Activated naive CD8-positive, alpha-beta T cell treated with anti-CD3 and anti-CD28 coated beads, Interleukin-2, amount 10 ng/mL, durations not matched to agents 7 days and 5 days (primary cell): ENCODE results near the gene SEMA4B. TPM values are rescaled to one million over a fixed set of nuclear protein-coding genes. Genes with fewer than 3 reads are reported as not detected.
A peak's percentile ranks its signal among the peaks of the same experiment; 100 is the strongest.

Source experiments
- ATAC-seq: fragments of 150-1000 bp; cut with Tn5 transposase; one replicate; pipeline ENCODE4 v1.10.0; 2021; ENCODE audit warnings: low read depth, moderate library complexity
- POLR2A ChIA-PET: fragments of 350-600 bp; sonication (Branson Sonifier 250); formaldehyde crosslinking; loops from one replicate; lab custom pipeline; 2021; ENCODE audit warnings: antibody characterized with exemption; lab: Charles Lee
- DNase-seq: peaks from one replicate; pipeline ENCODE4 v3.0.0; 2021
- H3K27ac Mint-ChIP-seq: one replicate; pipeline ENCODE4 v1.8.0; 2022; ENCODE audit warnings: mild to moderate bottlenecking, mixed read lengths
- H3K27me3 Mint-ChIP-seq: one replicate; pipeline ENCODE4 v1.8.0; 2022; ENCODE audit warnings: mild to moderate bottlenecking, moderate library complexity, mixed read lengths
- H3K36me3 Mint-ChIP-seq: one replicate; pipeline ENCODE4 v1.8.0; 2021; ENCODE audit warnings: mild to moderate bottlenecking, mixed read lengths
- H3K4me1 Mint-ChIP-seq: one replicate; pipeline ENCODE4 v1.8.0; 2021; ENCODE audit warnings: mixed read lengths
- H3K4me3 Mint-ChIP-seq: one replicate; pipeline ENCODE4 v1.8.0; 2022; ENCODE audit warnings: mild to moderate bottlenecking, moderate library complexity, mixed read lengths
- H3K9me3 Mint-ChIP-seq: one replicate; pipeline ENCODE4 v1.8.0; 2021; ENCODE audit warnings: mixed read lengths
- total RNA-seq, 2 experiments: library from RNA; stranded (reverse); gene quantifications; one replicate each; pipeline ENCODE4 v1.2.3, GENCODE V29; 2021

Gene SEMA4B
- total RNA-seq, 2 experiments from 2014 or later = 14.1 to 15.4 TPM

DNA sequence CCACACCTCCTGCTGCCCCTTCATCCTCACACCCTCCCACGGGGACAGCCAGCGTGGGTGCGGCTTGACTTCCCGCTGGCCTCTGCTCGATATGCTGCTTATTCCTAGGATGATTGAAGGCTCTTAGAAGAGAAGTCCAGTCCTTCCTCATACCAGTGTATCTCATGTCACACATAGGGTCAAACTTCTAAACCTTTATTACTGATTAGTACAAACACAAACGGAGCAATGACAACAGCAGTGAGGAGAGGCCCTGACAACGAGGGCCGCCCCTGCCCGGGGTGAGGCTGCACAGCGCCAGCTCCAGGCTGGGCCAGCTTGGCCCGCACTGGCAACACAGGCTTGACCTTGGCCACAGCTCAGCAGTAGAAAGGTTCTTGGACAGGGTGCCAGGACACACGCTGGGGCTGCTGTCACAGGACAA lies 29.0 kb downstream of the SEMA4B start:
- Mint-ChIP-seq H3K4me1 (peaks cover 37% of the 10 kb centered on the region), H3K9me3 (no peaks in the 10 kb centered on the region), H3K27me3 (no peaks in the 10 kb centered on the region), H3K36me3 (peaks cover 15% of the 10 kb centered on the region), H3K27ac (peak overlapping the region; percentile 91), H3K4me3 (peak overlapping the region; percentile 96)
- POLR2A ChIA-PET = interaction anchor here (0.6 to 4.2 kb wide), 6 partner anchors 9 to 131 kb away, joined by 3 to 29 read pairs (median 4); partner anchors contain the start of gene NGRN
- DNase-seq (no peak), ATAC-seq (no peak)

DNA sequence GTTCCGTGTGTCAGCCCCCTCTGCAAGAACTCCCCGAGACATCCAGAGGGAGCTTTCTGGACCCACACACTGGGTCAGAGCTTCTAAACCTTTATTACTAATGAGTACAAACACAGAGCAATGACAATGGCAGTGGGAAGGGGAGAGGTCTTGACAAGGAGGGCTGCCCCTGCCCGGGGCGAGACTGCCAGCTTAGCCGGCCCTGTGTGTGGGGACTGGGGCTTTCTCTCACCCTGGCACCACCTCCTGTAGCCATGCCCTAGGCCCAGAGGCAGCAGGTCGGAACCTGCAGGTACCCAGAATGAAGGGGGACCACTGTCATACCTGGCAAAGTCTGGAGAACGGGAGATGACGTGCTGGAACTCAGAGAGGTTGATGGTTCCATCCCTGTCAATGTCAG lies 29.5 kb downstream of the SEMA4B start:
- no peak for DNase-seq
- Mint-ChIP-seq H3K27ac (peak overlapping the region; percentile 91), H3K4me1 (peaks cover 38% of the 10 kb centered on the region), H3K4me3 (peak overlapping the region; percentile 96), H3K36me3 (peaks cover 15% of the 10 kb centered on the region), H3K27me3 (no peaks in the 10 kb centered on the region), H3K9me3 (no peaks in the 10 kb centered on the region)
- POLR2A ChIA-PET = interaction anchor here (0.5 to 4.6 kb wide), 9 partner anchors 10 to 485 kb away, joined by 3 to 40 read pairs (median 5); partner anchors contain the start of genes NGRN and SEMA4B
- no peak for ATAC-seq

- no peaks in the 10 kb centered on the region for H3K27me3 Mint-ChIP-seq
- peak overlapping the region; percentile 91 for H3K27ac Mint-ChIP-seq
- peak; percentile 80 for DNase-seq
- POLR2A ChIA-PET = interaction anchor here (0.5 to 4.6 kb wide), 13 partner anchors 10 to 484 kb away, joined by 3 to 40 read pairs (median 4); partner anchors contain the start of genes IQGAP1, NGRN, SEMA4B and TTLL13
- H3K9me3 Mint-ChIP-seq = no peaks in the 10 kb centered on the region
- peak overlapping the region; percentile 96 for H3K4me3 Mint-ChIP-seq
- ATAC-seq = peak; percentile 64
- peaks cover 42% of the 10 kb centered on the region for H3K4me1 Mint-ChIP-seq
- H3K36me3 Mint-ChIP-seq = peaks cover 20% of the 10 kb centered on the region
Measured at GRCh38 chr15:90231028-90232017, 30.2 kb downstream of the SEMA4B start.

- Mint-ChIP-seq H3K36me3 (peaks cover 23% of the 10 kb centered on the region), H3K4me1 (peaks cover 42% of the 10 kb centered on the region), H3K4me3 (peak overlapping the region; percentile 96), H3K27me3 (no peaks in the 10 kb centered on the region), H3K27ac (peak overlapping the region; percentile 91), H3K9me3 (no peaks in the 10 kb centered on the region)
- DNase-seq = no peak
- no peak for ATAC-seq
- POLR2A ChIA-PET = interaction anchor here (0.7 to 4.6 kb wide), 9 partner anchors 11 to 197 kb away, joined by 3 to 40 read pairs (median 7); partner anchors contain the start of genes IDH2, IQGAP1, NGRN and SEMA4B
Measured at GRCh38 chr15:90232196-90232595, 31.1 kb downstream of the SEMA4B start.

DNA sequence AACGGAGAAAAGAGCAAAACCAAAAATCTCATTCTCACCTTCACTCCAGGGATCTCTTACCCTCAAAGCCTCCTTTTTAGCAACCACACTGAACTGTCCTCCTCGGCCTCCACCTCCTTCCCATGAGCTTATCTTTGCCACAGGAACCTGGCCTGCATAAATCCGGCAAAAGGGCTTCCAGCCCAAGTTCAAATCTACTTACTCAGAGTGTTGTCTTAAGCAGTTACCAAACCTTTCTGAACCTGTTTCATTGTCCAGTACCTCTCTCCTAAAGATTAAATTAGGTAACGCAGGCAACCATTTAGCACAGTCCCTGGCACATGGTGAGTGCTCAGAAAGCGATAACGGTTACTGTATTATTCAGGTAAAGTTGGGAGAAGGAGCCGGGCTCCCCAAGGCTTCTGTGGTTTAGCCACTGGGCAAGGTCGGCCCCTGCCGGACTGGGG lies 31.8 kb downstream of the SEMA4B start:
- peaks cover 23% of the 10 kb centered on the region for H3K36me3 Mint-ChIP-seq
- DNase-seq (no peak), ATAC-seq (no peak)
- H3K4me1 Mint-ChIP-seq = peaks cover 42% of the 10 kb centered on the region
- peak overlapping the region; percentile 96 for H3K4me3 Mint-ChIP-seq
- no peaks in the 10 kb centered on the region for H3K27me3 Mint-ChIP-seq
- peak overlapping the region; percentile 91 for H3K27ac Mint-ChIP-seq
- POLR2A ChIA-PET = interaction anchor here (0.7 to 4.6 kb wide), 17 partner anchors 8 to 699 kb away, joined by 3 to 40 read pairs (median 4); partner anchors contain the start of genes IDH2, IQGAP1, NGRN and SEMA4B
- no peaks in the 10 kb centered on the region for H3K9me3 Mint-ChIP-seq

- Mint-ChIP-seq H3K27me3 (no peaks in the 10 kb centered on the region), H3K4me1 (peaks cover 45% of the 10 kb centered on the region), H3K36me3 (peaks cover 23% of the 10 kb centered on the region), H3K9me3 (no peaks in the 10 kb centered on the region), H3K4me3 (peak within 1 kb of the TSS; percentile 96), H3K27ac (peak within 1 kb of the TSS; percentile 93)
- ATAC-seq (peak; percentile 82), DNase-seq (peak; percentile 73)
- POLR2A ChIA-PET = interaction anchor here (0.6 to 4.6 kb wide), 21 partner anchors 8 to 698 kb away, joined by 3 to 40 read pairs (median 4); partner anchors contain the start of genes IDH2, IQGAP1, NGRN and SEMA4B
Measured at GRCh38 chr15:90233387-90234095, 32.4 kb downstream of the SEMA4B start, which contains the start of gene CIB1. TSS of gene CIB1 (minus strand) at chr15:90233941. CDS start at chr15:90233885, 56 bp downstream.

DNA sequence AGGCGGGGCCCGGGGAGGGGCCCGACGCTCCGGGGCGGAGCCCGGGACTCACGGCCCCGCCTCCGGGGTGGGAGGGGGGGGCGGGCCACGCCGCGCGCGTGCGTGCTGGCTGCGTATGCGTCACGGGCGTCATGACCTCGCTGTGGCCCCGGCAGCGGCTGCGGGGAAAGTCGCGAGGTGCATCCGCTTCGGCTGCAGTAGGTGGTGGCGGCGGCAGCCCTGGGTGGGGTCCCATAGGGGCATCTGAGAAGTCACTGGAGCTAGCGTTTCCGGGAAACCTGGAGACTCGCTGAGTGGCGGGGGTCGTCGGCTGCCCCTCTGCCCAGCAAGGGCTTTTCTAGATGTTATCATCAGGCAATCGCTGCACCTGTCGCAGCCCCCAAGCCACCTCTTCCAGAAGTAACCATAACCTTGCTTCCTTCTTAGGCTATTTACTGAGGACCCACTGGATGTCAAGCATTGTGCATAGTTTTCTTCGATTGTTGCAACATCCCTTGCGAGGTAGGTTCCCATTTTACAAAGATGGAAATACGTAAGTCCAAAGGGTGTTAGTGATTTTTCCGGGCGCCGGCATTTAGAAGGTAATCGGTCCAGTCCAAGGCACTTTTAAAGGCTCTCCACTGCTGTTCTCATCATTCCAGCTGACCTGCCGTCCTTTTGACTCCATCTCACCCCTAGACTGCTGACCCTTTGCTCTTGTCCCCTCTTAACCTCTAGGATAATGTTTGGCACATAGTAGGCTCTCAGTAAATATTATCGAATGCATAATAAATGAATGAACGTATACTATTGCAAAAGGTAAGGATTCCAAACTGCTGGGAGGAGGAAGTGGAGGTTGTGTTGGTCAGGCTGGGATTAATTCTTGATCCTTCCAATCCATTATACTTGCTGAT lies 33.2 kb downstream of the SEMA4B start, which contains the start of gene GDPGP1:
TSS of gene GDPGP1 (plus strand) at position 114 of the 893 bp plus-strand sequence. CDS start 6,700 bp downstream, outside the sequence.
- peak; percentile 75 for ATAC-seq
- H3K9me3 Mint-ChIP-seq = no peaks in the 10 kb centered on the region
- H3K4me1 Mint-ChIP-seq = peaks cover 45% of the 10 kb centered on the region
- peak within 1 kb of the TSS; percentile 93 for H3K27ac Mint-ChIP-seq
- peaks cover 19% of the 10 kb centered on the region for H3K36me3 Mint-ChIP-seq
- H3K4me3 Mint-ChIP-seq = peak within 1 kb of the TSS; percentile 96
- POLR2A ChIA-PET = interaction anchor here (0.6 to 4.6 kb wide), 19 partner anchors 8 to 697 kb away, joined by 3 to 40 read pairs (median 4); partner anchors contain the start of genes IDH2, IQGAP1, NGRN and SEMA4B
- H3K27me3 Mint-ChIP-seq = no peaks in the 10 kb centered on the region
- DNase-seq = peak; percentile 95

GRCh38 chr15:90239371-90239770 lies 38.2 kb downstream of the SEMA4B start:
- ATAC-seq (no peak), DNase-seq (no peak)
- Mint-ChIP-seq H3K4me1 (peaks cover 17% of the 10 kb centered on the region), H3K27ac (no peak overlapping the region), H3K4me3 (no peak overlapping the region), H3K27me3 (no peaks in the 10 kb centered on the region), H3K9me3 (no peaks in the 10 kb centered on the region), H3K36me3 (peaks cover 10% of the 10 kb centered on the region)
- POLR2A ChIA-PET = no interaction called here

DNA sequence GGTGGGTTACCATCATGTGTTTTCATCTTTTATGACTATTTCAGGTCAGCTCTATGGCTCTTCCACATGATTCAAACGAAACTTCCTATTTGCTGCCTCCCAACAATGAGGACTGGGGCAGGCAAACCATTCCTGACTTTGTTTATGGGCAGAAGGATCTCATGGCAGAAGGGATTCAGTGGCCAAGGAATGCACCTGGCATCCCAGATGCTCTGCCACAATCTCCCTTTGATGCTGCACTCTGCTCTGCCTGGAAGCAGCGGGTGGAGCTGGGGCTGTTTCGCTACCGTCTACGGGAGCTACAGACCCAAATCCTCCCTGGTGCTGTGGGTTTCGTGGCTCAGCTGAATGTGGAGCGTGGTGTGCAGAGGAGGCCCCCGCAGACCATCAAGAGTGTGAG lies 39.7 kb downstream of the SEMA4B start:
- POLR2A ChIA-PET = interaction anchor here (0.7 to 1.1 kb wide), 2 partner anchors 9 to 25 kb away, joined by 3 read pairs; partner anchors contain the start of gene NGRN
- DNase-seq (no peak), ATAC-seq (no peak)
- no peaks in the 10 kb centered on the region for H3K9me3 Mint-ChIP-seq
- peaks cover 9% of the 10 kb centered on the region for H3K4me1 Mint-ChIP-seq
- H3K4me3 Mint-ChIP-seq = no peak overlapping the region
- no peaks in the 10 kb centered on the region for H3K27me3 Mint-ChIP-seq
- H3K27ac Mint-ChIP-seq = no peak overlapping the region
- H3K36me3 Mint-ChIP-seq = peaks cover 10% of the 10 kb centered on the region

- Mint-ChIP-seq H3K4me1 (peaks cover 4% of the 10 kb centered on the region), H3K27me3 (no peaks in the 10 kb centered on the region), H3K9me3 (no peaks in the 10 kb centered on the region), H3K4me3 (no peak overlapping the region), H3K36me3 (peaks cover 3% of the 10 kb centered on the region), H3K27ac (no peak overlapping the region)
- DNase-seq (no peak), ATAC-seq (no peak)
- POLR2A ChIA-PET = interaction anchor here (0.7 kb wide), 2 partner anchors 8 to 24 kb away, joined by 3 read pairs; partner anchors contain the start of gene NGRN
Measured at GRCh38 chr15:90241343-90242192, 40.4 kb downstream of the SEMA4B start.
